COLO829 (cell line): ENCODE data around the gene VEPH1.
"Not testable (repeated sequence)": the region's sequence is repeated elsewhere in the genome, so short reads cannot be mapped to it uniquely, and the experiment has no call there.

Experiments
- DNase-seq: peaks from one replicate; pipeline ENCODE4 v3.0.0; 2012; ENCODE audit warnings: low spot score

The VEPH1 gene

DNA sequence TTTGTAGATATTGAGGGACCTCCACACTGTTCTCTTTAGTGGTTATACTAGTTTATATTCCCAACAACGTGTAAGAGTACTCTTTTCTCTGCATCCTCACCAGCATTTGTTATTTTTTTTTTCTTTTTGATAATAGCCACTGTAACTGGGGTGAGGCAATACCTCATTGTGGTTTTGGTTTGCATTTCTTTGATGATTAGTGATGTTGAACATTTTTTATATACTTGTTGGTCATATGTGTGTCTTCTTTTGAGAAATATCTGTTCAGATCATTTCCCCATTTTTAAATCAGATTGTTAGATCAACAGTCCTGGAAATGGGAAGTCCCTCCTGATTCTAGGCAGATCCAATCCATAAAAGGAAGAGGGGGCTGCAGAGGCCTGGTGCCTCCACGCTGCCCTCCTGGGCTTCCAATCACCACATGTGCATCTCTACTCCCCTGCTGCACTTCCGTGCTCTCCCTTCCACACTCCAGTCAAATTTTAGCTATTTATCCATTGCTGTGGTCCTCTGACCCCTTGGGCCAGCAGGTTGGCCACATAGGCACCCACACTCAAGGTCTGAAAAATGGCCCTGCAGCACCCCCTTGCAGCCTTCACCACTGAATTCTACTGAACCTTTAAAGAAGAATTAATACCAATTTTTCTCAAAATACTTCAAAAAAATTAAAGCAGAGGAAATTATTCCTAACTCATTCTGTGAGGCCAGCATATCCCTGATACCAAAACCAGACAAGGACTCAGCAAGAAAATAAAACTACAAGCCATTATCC, 154.7 kb downstream of the VEPH1 start:
- not testable (repeated sequence) for DNase-seq

DNA sequence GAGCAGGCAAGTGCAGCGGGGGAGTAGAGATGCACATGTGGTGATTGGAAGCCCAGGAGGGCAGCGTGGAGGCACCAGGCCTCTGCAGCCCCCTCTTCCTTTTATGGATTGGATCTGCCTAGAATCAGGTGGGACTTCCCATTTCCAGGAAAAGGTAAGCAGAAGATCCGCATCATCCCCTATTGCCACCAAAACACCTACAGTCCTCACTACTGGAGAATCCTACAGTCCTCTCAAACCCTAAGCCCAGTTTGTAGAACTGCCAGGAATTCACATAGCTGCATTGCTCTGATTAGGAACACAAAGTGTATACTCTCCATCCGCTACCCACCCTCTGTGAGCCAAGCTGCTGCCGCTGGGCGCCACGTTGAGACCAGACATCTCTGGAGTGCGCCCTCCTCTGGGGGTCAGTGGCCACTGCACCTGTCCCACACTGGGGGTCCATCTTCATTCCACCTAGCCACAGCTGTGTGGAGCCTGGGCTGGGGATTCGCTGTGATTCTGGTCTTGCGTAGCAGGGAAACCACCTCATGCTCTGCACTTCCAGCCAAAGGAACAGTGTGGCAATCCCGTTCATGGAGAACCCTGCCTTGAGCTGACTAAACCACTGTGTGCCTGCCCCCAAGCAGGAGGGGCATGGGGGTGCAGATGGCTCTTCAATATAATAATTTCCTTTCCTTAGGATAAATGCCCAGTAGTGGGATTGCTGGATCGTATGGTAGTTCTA, 155.5 kb downstream of the VEPH1 start:
- DNase-seq, result no peak

GRCh38 chr3:157336252-157337009, 166.8 kb downstream of the VEPH1 start:
- DNase-seq, result peak; percentile 79

- DNase-seq, result peak; percentile 94
These were observed 167.8 kb downstream of the VEPH1 start for GRCh38 chr3:157335233-157336076.

DNA sequence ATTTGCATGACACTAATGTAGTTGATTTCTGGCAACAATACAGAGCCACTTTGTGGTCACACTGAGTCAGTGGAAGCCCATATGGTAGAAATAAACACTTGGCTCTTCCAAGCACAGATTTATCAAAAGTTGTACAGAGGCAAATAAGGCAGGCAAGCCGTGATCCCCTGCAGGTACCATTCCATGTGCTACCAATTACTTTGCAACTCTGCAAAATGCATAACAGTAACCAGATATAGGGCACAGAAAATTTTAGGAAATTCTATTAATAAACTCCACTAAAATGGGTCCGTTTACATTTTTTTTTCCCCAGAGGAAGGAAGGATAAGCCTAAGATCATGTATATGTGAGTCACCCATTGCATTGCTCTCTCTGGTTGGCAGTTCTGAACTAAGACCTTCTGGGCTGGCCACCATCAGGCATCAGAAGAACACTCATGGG, 169.6 kb downstream of the VEPH1 start:
- no peak for DNase-seq

DNA sequence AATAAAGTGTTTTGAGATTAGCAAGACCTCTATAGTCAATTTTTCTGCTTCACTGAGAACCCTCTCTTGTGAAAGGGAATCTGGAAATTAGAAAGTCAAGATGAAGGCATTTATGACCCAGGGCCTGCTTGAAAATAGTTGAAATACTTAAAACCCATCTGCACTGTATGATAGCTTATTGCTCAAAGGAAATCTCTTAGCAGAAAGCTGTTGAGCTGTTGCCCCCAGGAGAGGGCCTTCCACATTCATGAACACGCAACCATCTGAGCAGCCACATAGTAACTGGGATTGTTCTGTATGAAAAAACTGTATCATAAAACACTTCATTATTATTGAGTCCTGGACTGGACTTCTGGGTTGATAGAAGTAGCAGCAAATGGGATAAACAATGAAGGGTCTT, 173.0 kb downstream of the VEPH1 start:
- DNase-seq, result no peak

- no peak for DNase-seq
These were observed 173.7 kb downstream of the VEPH1 start for GRCh38 chr3:157329551-157329950.

DNA sequence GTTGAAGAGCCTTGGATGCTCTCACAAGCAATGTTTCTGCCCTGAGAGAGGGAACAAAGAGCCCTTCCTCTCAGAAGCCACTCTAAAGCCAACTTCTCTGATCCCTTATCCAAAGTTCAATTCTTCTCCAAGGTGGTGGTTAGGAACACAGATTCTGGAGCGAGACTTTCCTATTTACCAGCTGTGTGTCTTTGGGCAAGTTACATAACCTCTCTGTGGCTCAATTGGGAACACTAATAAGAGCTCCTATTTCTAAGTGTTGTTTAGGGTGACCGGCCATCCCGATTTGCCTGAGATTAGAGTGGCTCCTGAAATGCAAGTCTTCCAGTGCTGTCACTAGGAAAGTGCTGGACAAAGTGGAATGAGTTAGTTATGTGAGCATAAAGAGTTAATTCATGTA, 175.4 kb downstream of the VEPH1 start:
- no peak for DNase-seq

DNA sequence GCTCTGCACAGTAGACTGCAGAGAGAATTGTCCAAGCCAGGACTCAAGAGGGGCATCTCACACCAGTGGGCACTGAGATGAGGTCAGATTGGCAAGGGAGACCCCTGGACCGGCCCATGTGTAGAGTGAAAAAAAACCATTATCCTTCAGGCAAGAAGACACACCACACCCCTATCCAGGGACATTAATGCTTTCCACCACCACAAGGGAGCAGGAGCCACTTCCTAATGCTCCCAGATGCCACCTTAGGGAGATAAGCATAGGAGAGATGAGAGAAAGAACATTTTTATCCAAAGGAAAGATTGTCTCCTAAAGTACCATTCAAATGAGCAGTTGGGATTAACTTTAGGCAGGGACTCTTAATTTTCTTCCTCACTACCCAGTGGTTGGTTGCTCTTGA, 176.2 kb downstream of the VEPH1 start:
- DNase-seq, result no peak

DNA sequence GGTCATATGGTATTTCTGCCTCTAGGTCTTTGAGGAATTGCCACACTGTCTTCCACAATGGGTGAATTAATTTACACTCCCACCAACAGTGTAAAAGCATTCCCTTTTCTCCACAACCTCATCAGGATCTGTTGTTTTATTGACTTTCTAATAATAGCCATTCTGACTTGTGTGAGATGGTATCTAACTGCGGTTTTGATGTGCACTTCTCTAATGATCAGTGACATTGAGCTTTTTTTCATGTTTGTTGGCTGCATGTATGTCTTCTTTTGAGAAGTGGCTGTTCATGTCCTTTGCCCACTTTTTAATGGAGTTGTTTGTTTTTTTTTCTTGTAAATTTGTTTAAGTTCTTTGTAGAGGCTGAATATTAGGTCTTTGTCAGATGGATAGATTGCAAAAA, 178.3 kb downstream of the VEPH1 start:
- not testable (repeated sequence) for DNase-seq

DNA sequence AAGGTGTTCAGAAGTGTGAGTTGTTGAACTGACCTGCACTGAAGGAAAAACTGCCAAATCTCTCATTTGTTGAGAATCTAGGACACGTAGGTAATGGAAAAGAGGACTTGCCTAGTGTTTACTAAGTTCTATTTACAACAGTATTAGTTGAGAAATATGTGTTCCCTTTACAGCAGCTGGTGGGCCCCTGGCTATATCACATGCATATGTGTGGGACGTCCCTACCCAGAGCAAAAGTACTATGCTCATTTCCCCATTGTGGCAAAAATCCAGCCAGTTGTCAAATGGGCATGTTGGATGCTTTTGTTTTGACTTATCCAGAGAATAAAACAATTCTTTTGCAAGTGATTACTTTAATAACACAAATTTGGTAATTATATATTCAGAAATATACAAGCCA, 179.9 kb downstream of the VEPH1 start:
- no peak for DNase-seq

GRCh38 chr3:157319672-157320071, 183.5 kb downstream of the VEPH1 start:
- no peak for DNase-seq

DNA sequence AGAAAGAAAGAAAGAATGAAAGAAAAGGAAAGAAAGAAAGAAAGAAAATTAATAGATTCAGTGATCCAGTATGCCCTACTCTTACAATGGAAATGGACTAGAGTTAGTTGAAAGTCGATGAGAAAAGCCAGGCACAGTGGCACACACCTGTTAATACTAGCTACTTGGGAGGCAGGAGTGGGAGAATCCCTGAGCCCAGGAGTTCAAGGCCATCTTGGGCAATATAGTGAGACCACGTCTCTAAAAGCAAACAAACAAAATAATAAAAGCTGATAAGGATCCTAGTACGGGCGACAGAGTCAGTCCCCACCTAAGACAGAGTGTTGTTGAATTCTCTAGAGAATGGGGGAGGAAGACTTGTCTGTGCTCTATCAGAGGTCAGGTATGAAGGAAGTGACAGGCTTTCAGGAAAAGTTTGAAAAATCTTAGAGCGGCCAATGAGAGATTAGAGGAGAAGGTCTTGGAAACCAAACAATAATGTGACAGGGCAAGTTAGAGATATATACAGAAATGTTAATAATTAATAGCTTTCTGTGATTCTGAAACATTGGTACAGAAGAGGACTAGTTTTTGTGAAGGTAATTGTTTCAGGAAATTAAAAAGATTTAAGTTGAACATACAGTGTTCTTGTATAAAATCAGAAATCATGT, 184.5 kb downstream of the VEPH1 start:
- DNase-seq, result no peak

- DNase-seq, result no peak
These were observed 185.3 kb downstream of the VEPH1 start for GRCh38 chr3:157317895-157318294.

- no peak for DNase-seq
These were observed 190.0 kb downstream of the VEPH1 start for GRCh38 chr3:157313186-157313585.

- DNase-seq, result no peak
These were observed 190.9 kb downstream of the VEPH1 start for GRCh38 chr3:157312376-157312745.

DNA sequence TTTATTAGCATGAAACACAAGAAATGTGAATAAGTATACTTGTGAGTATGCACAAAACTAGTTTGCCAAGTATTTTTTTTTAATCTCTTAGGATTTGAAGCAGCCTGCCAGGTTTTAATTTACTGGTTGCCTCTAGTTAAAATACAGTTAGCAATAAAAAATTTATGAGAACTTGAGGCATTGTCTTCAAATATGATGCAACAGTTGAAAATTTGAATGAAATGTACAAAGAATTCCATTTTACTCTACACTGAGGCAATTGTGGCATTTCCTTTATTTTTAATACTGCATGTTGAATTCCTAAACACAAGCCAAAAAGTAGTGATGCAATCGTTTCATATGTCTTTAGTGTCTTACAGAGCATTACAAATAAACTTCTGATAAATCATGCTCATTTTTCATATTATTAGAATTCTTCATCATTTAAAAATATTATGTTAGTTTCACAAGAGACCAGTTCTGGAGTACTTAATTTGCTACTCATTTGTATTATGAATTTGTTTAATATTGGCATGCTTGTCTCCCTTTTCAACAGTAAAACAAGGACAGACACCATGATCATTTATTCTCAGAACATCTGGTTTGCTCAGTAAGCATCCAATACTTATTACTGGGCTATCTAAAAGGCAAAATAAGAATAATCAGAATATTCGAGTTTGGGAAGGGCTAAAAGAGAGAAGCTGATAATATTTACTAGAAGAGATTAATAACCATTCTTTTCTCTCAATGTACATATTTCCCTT, 191.4 kb downstream of the VEPH1 start:
- DNase-seq, result no peak

DNA sequence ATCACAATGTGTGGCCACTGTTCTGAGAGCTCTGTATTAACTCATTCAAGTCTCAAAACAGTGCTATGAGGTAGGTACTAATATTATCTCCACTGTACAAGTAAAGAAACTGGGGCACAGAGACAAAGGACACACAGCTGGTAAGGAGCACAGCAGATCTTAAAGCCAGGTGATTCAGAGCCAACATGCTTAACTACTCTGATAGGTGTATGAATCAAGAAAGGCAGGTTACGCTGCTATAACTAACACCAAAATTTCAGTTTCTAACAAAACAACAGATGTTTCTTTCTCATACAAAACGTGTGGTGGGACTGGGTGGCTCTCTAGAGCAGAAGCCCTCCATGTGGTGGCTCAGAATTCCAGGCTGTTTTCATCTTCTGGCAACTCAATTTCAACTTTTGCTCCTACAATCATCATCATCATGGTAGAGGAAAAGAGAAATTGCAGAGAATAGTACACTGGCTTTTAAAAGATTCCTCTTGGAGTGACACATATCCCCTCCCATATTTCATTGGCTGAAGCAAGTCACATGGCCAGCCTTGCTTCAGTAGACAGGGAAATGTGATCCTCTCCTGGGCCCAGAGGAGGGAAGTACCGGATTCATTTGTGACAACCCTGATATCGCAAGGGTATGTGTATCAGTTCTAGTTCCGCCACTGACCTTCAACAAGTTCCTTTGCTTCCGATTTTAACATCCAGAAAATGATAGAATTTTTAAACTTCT, 192.7 kb downstream of the VEPH1 start:
- no peak for DNase-seq

DNA sequence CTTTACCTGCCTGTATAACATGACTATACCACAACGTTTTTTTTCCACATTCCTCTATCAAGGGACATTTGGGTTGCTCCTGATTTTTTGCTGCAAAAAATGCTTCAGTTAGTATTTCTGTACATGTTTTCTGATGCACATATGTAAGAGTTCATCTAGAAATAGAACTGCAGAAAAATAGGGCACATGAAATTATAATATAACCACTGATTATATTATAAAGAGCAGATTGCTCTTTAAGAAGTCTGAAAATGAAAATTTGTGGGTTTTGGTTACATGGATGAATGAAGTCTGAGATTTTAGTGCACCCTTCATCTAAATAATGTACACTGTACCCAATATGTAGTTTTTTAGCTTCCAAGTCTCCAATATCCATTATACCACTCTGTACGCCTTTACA, 196.7 kb downstream of the VEPH1 start:
- no peak for DNase-seq

DNA sequence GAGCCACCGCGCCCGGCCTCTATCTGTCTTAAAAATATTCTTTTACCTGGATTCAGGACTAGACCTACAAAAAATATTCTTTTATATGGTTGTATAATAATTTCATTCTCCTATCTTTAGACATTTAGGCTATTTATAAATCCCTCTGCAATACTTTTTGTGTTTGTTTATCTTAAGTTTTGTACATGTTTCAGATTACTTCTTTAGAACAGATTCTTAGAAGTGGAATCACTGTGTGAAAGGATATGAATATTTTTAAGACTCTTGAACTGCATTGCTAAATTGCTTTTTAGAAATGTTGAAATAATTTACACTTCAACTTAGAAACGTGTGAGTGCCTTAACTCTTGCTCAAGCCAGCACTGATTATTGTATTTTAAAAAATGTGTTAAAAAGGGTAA, 197.8 kb downstream of the VEPH1 start:
- no peak for DNase-seq
